HG02759 (cell line): ENCODE results near the gene TMEM62.

Experiments used
- ATAC-seq: cut with Tn5 transposase; IDR thresholded peaks from one replicate; pipeline ENCODE4 v1.9.1; 2021; ENCODE audit warnings: mild to moderate bottlenecking, moderate library complexity; ENCODE audit not compliant: unreplicated experiment

TMEM62 gene

GRCh38 chr15:43226436-43227305 is 93.3 kb downstream of the TMEM62 start:
- no peak for ATAC-seq

- ATAC-seq: no peak
Measured at GRCh38 chr15:43229977-43230376, 96.6 kb downstream of the TMEM62 start.

GRCh38 chr15:43230640-43231115 is 97.3 kb downstream of the TMEM62 start:
- ATAC-seq: no peak

- ATAC-seq: no peak
Measured at GRCh38 chr15:43232289-43232874, 99.0 kb downstream of the TMEM62 start.
